GM19455 (cell line): ENCODE results near the gene MCM6.
A peak's percentile ranks its signal among the peaks of the same experiment; 100 is the strongest.
"Not testable (repeated sequence)": the region's sequence is repeated elsewhere in the genome, so short reads cannot be mapped to it uniquely, and the experiment has no call there.

Experiments
- ATAC-seq: cut with Tn5 transposase; IDR thresholded peaks from one replicate; pipeline ENCODE4 v1.9.1; 2021; ENCODE audit not compliant: unreplicated experiment

The MCM6 gene

GRCh38 chr2:135821190-135821589 is 55.1 kb downstream of the MCM6 start:
- no peak for ATAC-seq

- ATAC-seq, result peak; percentile 84
Observed at GRCh38 chr2:135820003-135820618, 56.1 kb downstream of the MCM6 start.

DNA sequence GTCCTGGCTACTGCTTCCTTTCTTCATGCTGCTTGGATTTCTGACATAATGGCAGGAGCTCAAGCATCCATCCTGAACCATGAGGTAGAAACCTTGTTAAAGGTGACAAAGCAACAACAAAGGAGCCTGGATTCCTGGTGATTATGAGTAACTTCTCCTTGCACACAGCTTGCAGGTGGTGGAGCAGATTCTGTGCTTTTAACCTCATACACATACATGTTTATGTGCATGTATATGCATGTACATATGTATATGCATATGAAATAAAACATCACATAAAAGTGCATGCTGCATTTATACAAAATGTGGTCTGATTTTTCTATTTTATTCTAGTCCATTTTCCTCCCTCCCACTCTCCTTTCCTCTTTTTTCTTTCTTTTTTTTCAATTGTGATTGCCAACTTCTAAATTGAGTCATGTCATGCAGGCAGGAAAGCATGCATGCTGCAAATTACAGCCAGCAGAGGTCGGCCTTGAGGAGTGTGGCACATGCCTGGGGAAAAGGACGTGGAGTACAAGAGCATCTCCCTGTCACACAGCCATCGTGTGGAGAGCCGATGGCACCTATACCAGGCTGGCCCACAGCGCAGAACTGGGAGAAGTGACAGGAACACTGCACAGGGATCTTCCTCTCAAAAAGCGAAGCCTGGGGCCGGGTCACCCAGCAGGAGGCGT is 57.2 kb downstream of the MCM6 start:
- no peak for ATAC-seq

DNA sequence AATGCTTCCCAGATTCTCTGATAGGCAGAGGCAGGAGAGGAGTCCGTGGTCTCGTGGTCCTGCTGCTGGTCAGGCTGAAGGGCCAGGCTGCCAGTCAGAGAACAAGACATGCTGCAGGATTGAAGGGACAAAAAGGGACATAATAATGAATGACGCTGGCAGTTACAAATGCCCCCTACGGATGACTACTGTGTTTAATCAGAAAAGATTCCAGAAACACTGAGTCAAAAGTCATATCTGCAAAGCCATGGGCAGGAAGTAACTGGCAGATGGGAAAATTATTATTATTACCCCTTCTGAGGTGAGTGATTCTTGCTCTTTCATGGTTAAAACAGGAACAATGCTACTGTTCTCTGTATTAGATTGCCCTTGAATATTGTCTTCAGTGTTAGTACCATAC is 58.3 kb downstream of the MCM6 start:
- ATAC-seq, result no peak

GRCh38 chr2:135817466-135817865 is 58.8 kb downstream of the MCM6 start:
- ATAC-seq, result no peak

DNA sequence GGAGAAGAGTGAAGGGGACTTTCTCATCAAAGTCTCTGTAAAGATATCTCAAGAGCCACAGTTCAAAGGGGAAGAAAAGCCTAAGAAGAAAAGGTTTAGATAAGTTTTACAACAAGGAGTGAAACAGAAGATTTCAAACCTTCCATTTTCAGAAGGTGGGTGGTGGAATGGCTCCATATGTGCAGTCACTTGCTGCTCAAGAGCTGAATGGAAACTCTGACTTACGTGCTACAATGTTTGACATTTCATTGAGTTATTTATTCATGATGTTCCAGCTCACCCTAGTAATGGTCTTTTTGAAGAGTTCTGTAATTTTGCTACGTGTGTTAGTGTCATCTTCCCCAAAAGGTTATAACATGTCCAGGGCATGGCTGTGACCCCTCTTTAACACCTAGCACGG is 61.0 kb downstream of the MCM6 start:
- ATAC-seq, result no peak

DNA sequence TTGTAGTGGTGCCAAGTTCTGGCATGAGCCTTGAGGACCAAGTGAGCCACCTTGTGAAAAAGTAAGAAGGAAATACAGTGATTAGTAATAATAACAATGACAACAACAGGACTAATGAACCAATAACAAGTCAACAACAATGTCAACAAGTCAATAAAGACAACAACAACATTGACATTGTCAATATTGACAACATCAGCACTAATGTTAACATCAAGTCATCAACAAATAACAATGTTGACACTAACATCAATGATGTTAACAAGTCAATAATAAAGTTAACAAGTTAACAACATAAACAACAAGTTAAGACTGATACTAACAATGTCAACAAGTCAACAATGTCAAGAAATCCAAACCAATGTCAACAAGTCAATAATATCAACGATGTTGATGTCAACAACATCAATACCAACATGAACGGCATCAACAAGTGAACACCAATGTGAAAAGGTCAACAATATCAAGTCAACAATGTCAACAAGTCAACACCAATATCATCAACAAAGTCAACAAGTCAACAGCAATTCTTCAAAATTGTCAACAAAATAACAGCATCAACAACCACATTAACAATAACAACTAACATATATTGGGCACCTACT is 63.2 kb downstream of the MCM6 start:
- no peak for ATAC-seq

DNA sequence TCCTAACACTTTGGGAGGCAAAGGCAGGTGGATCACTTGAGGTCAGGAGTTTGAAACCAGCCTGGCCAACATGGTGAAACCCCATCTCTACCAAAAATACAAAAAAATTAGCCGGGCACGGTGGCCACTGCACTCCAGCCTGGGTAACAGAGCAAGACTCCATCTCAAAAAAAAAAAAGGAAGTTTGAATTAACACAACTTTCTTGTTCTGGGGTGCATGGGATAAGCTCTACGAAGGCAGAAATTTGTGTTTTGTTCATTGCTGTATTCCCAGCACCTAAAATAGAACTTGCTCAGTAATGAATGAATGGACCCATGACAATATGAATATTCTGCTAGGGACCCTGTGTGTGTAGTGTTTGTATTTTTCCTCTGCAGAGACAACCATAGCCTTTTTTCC is 68.4 kb downstream of the MCM6 start:
- ATAC-seq, result not testable (repeated sequence)

GRCh38 chr2:135803278-135803677 is 73.0 kb downstream of the MCM6 start:
- ATAC-seq, result no peak

GRCh38 chr2:135802350-135802749 is 73.9 kb downstream of the MCM6 start:
- no peak for ATAC-seq

DNA sequence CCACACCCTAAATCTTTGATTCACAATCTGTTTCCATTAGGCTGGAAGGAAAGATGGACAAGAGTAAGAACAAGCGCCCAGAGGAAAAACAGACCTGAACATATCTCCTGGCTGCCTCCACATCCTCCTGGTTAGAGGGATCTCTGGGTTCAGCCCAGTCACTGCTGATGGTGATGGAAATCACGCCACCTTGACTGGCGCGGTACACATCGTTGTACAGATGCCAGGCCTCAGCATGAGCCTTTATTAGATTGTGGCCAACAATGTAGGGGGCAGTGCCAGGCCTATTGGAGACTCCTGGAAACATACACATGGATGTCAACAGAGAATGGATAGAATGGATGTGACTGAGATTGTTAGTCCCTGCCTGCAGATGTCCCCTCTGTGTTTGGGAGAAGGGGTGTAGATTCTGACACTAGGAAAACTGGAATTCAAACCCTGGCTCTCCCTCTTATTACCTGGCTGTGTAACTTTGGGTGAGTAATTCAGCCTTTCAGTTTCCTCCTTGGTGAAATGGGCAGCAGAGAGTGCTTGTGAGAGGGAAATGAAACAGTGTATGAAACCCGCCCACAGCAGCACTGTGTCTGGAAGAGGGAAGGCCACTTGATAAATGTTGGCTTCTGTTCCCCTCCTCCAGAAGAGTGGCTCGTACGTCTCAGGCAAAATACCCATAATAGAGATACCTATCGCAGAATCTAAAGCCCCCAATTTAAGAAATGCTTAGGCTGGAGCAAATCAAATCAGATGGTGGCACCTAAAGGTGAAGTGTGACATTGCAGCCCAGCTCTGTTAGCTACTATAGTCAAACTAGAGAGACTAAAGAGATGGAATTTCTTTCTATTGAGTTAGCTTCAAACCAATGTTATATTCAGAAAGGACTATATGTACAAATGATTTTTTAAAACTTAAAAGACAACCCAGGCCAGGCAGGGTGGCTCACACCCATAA is 75.5 kb downstream of the MCM6 start:
- ATAC-seq, result no peak

DNA sequence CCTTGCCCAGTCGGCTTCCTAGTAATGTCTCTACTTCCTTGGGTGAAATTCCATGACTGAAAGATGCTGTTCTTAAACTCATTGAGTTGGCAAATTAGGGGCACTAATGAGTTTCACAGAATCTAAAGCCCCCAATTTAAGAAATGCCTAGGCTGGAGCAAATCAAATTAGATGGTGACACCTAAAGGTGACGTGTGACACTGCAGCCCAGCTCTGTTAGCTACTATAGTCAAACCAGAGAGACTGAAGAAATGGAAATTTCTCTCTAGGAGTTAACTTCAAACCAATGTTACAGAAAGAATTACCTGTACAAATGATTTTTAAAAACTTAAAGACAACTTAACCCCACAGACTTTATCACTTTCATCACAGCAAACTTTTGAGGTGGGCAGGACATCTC is 76.5 kb downstream of the MCM6 start:
- no peak for ATAC-seq

DNA sequence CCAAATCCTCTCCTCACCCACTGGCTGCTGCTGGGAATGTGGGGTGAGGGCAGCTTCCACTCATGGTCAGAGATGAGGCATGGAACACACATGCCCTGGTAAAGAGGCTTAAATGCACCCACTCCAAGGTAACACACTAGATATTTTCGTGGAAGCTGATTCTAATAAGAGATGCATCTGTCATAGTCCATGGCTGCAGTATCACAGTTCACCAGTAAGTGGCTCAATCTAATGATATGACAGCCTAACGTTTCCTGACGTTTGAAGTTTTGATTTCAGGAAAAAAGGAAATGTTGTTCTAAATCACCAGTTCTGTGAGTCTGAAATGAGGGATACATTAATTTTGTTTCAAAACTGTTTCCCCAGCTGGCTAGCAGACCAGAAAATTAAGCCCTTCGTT is 77.5 kb downstream of the MCM6 start:
- no peak for ATAC-seq

GRCh38 chr2:135798275-135798705 is 78.0 kb downstream of the MCM6 start:
- ATAC-seq, result no peak

GRCh38 chr2:135797497-135798274 is 78.6 kb downstream of the MCM6 start:
- peak; percentile 74 for ATAC-seq

DNA sequence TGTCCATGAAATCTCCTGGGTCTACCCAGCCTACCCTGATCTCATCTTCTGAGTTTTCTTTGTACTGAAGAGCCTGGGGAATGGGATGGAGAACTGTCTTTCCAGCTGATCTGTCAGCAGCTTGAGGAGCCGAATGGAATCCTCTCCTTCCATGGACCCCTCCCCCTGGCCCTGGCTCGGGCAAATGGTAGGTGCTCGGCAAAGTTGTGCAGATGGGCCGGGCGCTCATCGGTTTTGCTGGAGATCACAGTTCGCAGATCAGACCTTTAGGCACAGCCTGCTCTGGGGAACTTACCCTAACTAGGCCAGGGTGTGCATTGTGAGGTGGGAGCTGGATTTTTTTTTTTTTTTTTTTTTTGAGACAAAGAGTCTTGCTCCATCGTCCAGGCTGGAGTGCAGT is 79.6 kb downstream of the MCM6 start:
- no peak for ATAC-seq

GRCh38 chr2:135795641-135796040 is 80.6 kb downstream of the MCM6 start:
- ATAC-seq, result not testable (repeated sequence)

DNA sequence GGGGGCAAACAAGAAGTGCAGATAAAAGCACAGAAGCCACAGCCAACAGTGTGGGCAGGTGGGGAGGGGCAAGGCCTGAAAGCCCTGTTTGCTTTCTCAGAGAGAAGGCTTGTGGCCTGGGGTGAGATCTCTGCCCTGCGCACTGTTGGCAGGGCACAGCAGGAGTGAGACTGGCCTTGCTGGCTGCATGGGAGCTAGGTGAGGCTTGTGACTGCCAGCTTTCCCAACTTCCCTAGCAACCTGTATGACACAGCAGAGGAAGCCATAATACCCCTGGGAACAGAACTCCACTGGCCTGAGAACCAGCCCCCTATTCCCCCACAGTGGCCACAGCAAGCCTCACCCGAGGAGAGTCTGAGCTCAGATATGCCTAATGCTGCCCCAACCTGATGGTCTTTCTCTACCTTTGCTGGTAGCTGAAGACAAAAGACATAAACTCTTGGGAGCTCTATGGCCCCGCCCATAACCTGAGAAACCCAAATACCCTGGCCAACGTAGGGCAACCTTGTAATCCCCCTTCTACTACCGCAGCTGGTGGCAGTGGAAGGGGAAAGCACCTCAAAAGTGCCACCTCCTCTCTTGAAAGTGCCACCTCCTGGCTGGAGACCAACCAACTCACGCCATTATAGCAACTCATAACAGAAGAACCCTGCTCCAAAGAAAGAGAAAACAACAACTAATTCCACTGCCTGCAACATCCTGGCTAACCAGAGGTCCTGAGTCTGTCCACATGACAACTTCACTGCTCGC is 83.7 kb downstream of the MCM6 start:
- ATAC-seq, result no peak

GRCh38 chr2:135791418-135792190 is 84.6 kb downstream of the MCM6 start:
- ATAC-seq, result no peak
